ENCODE data around the gene ACSS3.

DNA sequence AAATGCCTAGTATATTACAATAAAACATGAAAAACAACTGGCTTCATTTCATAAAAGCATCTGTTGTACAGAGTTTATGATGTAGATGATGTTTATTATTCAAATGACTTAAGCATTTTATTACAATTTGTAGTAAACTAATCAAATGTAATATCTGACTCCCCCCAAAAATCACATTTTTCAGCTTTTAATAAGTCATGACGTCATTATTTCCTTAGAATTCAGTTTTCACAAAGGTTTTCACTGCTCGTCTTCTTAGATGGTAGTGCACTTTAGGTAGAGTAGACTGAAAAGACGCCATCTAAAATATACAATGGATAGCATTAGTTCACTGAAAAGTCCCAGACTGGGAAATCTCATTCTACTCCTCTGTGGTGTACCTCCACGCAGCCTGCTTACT is 181.5 kb downstream of the ACSS3 start:
- TF ChIP-seq, protein P1, sequence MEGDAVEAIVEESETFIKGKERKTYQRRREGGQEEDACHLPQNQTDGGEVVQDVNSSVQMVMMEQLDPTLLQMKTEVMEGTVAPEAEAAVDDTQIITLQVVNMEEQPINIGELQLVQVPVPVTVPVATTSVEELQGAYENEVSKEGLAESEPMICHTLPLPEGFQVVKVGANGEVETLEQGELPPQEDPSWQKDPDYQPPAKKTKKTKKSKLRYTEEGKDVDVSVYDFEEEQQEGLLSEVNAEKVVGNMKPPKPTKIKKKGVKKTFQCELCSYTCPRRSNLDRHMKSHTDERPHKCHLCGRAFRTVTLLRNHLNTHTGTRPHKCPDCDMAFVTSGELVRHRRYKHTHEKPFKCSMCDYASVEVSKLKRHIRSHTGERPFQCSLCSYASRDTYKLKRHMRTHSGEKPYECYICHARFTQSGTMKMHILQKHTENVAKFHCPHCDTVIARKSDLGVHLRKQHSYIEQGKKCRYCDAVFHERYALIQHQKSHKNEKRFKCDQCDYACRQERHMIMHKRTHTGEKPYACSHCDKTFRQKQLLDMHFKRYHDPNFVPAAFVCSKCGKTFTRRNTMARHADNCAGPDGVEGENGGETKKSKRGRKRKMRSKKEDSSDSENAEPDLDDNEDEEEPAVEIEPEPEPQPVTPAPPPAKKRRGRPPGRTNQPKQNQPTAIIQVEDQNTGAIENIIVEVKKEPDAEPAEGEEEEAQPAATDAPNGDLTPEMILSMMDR (conservative IDR thresholded peaks at IDR 0.05; ENCODE audit: low read depth, low read length) = no peak
- no peak for TF ChIP-seq EZH2 (IDR thresholded peaks at IDR 0.05; ENCODE audit: borderline replicate concordance, low read depth, low read length, poor library complexity, severe bottlenecking)

Data from A673 (cell line).